ENCODE data around the gene FABP1.

The FABP1 gene

DNA sequence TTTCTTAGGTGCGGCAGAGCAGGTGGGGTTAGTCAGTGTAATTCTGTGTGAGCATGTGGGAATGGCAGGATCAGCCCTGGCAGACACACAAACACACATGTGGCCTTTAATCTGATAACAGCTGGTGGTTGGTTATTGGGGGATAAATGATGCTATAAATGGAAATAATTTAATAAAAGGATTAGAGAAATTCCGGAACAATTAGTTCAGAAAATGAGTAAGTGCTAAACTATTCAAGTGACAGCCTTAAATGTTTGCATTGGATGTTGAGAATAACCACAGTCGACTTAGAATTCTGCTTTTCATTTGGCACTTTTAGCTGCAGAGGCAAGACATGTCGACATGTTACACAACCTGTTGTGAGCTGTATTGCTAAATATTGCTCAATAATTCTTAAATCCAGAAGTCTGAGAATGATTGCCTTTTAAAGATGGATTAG, 53.0 kb downstream of the FABP1 start:
- no peak for DNase-seq

DNA sequence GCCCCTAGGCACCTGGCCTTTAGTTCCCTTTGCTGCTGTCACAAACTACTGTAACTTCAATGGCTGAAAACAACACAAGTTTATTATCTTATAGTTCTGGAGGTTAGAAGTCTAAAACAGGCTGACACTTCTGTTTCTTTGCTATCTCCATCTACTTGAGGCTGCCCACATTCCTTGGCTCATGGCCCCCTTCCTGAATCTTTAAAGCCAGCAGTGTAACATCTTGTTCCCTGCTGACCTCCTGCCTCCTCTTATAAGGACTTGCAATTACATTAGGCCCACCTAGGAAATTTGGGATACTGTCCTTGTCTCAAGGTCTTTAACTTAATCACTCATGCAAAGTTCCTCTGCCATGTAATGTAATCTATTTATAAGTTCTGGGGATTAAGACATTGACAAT, 53.7 kb downstream of the FABP1 start:
- no peak for DNase-seq

All from activated CD4-positive, alpha-beta T cell treated with anti-CD3 and anti-CD28 coated beads for 48 hours (primary cell).